Measurements from ENCODE around the gene CACNA1A.

The CACNA1A gene

DNA sequence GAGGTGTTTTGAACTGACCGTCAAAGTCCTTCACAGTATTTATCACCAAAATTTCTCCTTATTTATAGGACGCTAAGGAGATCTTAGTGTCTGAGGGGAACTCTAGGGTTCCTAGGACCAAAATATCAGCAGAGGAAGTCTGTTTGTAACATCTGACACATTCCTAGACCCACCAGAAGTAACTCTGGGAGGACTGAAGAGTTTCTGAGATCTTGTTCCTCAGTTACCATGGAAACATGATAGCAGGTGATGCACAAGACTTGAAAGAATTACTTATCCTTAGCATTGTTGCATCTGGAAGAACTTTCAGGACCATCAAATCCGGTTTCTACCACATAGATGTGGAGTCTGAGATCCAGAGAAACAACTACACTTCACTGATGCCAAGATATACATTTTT is 191.5 kb downstream of the CACNA1A start:
- DNase-seq (ENCODE audit: low read depth in 1 of 2, low spot score in 1 of 2): no peak
- H3K27ac ChIP-seq (replicated peaks): no peak overlapping the region
- no peak overlapping the region for H3K4me3 ChIP-seq (replicated peaks; ENCODE audit: insufficient read depth, low read length)
- no peaks in the 10 kb centered on the region for H3K27me3 ChIP-seq (ENCODE audit: insufficient read depth, poor library complexity, severe bottlenecking)
- TF ChIP-seq POLR2AphosphoS5 (IDR thresholded peaks at IDR 0.05; ENCODE audit: low read depth) (no peak), GABPA (IDR thresholded peaks at IDR 0.05; ENCODE audit: low read depth) (no peak), SPI1 (IDR thresholded peaks at IDR 0.05; ENCODE audit: borderline replicate concordance, low read depth) (no peak)
- TF ChIP-seq, protein P1, sequence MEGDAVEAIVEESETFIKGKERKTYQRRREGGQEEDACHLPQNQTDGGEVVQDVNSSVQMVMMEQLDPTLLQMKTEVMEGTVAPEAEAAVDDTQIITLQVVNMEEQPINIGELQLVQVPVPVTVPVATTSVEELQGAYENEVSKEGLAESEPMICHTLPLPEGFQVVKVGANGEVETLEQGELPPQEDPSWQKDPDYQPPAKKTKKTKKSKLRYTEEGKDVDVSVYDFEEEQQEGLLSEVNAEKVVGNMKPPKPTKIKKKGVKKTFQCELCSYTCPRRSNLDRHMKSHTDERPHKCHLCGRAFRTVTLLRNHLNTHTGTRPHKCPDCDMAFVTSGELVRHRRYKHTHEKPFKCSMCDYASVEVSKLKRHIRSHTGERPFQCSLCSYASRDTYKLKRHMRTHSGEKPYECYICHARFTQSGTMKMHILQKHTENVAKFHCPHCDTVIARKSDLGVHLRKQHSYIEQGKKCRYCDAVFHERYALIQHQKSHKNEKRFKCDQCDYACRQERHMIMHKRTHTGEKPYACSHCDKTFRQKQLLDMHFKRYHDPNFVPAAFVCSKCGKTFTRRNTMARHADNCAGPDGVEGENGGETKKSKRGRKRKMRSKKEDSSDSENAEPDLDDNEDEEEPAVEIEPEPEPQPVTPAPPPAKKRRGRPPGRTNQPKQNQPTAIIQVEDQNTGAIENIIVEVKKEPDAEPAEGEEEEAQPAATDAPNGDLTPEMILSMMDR (IDR thresholded peaks at IDR 0.05; ENCODE audit: insufficient read depth, low read length): no peak
- TF ChIP-seq, protein P2, sequence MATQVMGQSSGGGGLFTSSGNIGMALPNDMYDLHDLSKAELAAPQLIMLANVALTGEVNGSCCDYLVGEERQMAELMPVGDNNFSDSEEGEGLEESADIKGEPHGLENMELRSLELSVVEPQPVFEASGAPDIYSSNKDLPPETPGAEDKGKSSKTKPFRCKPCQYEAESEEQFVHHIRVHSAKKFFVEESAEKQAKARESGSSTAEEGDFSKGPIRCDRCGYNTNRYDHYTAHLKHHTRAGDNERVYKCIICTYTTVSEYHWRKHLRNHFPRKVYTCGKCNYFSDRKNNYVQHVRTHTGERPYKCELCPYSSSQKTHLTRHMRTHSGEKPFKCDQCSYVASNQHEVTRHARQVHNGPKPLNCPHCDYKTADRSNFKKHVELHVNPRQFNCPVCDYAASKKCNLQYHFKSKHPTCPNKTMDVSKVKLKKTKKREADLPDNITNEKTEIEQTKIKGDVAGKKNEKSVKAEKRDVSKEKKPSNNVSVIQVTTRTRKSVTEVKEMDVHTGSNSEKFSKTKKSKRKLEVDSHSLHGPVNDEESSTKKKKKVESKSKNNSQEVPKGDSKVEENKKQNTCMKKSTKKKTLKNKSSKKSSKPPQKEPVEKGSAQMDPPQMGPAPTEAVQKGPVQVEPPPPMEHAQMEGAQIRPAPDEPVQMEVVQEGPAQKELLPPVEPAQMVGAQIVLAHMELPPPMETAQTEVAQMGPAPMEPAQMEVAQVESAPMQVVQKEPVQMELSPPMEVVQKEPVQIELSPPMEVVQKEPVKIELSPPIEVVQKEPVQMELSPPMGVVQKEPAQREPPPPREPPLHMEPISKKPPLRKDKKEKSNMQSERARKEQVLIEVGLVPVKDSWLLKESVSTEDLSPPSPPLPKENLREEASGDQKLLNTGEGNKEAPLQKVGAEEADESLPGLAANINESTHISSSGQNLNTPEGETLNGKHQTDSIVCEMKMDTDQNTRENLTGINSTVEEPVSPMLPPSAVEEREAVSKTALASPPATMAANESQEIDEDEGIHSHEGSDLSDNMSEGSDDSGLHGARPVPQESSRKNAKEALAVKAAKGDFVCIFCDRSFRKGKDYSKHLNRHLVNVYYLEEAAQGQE (IDR thresholded peaks at IDR 0.05; ENCODE audit: insufficient replicate concordance, low read depth): no peak

DNA sequence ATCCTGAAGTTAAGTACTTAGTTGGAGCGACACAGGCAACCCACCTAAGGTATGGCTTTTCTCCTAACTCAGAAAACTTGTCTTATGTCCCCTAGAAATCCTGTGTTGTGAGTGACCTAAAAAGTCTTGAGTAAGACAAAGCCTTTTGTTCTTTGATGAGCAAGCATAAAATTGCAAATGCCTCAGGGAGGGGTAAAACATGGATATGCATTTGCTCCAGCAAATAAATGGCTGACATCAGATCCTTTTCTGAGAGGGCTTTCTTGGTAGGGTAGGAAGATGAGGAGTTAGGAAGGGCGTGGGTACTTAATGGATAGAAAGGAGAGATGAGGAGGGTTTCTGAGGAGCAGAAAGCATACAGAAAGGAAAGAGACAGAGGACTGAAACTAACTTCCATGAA is 192.4 kb downstream of the CACNA1A start:
- Histone ChIP-seq H3K27me3 (ENCODE audit: insufficient read depth, poor library complexity, severe bottlenecking) (no peaks in the 10 kb centered on the region), H3K27ac (replicated peaks) (no peak overlapping the region), H3K4me3 (replicated peaks; ENCODE audit: insufficient read depth, low read length) (no peak overlapping the region)
- TF ChIP-seq, protein P2 (IDR thresholded peaks at IDR 0.05; ENCODE audit: insufficient replicate concordance, low read depth): no peak
- TF ChIP-seq, protein P1 (IDR thresholded peaks at IDR 0.05; ENCODE audit: insufficient read depth, low read length): no peak
- TF ChIP-seq POLR2AphosphoS5 (IDR thresholded peaks at IDR 0.05; ENCODE audit: low read depth): no peak
- no peak for TF ChIP-seq GABPA (IDR thresholded peaks at IDR 0.05; ENCODE audit: low read depth)
- no peak for TF ChIP-seq SPI1 (IDR thresholded peaks at IDR 0.05; ENCODE audit: borderline replicate concordance, low read depth)
- no peak for DNase-seq (ENCODE audit: low read depth in 1 of 2, low spot score in 1 of 2)

DNA sequence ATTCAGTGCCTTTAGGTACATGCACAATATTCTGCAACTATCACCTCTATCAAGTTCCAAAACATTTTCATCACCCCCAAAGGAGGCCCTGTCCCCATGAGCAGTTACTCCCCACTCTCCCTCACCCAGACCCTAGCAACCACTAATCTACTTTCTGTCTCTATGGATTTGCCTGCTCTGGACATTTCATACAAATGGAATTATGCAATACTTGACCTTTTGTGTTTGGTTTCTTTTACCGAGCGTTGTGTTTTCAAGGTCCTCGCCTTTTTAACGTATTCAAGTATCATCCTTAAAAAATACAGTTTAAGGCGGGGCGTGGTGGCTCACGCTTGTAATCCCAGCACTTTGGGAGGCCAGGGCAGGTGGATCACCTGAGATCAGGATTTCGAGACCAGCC is 196.4 kb downstream of the CACNA1A start:
- DNase-seq (ENCODE audit: low read depth in 1 of 2, low spot score in 1 of 2): no peak
- Histone ChIP-seq H3K27ac (replicated peaks) (no peak overlapping the region), H3K27me3 (ENCODE audit: insufficient read depth, poor library complexity, severe bottlenecking) (no peaks in the 10 kb centered on the region), H3K4me3 (replicated peaks; ENCODE audit: insufficient read depth, low read length) (no peak overlapping the region)
- TF ChIP-seq SPI1 (IDR thresholded peaks at IDR 0.05; ENCODE audit: borderline replicate concordance, low read depth): no peak
- TF ChIP-seq GABPA (IDR thresholded peaks at IDR 0.05; ENCODE audit: low read depth): no peak
- no peak for TF ChIP-seq POLR2AphosphoS5 (IDR thresholded peaks at IDR 0.05; ENCODE audit: low read depth)
- TF ChIP-seq, protein P1 (IDR thresholded peaks at IDR 0.05; ENCODE audit: insufficient read depth, low read length): no peak
- TF ChIP-seq, protein P2 (IDR thresholded peaks at IDR 0.05; ENCODE audit: insufficient replicate concordance, low read depth): no peak
